GM21786 (cell line): ENCODE results near the gene DTX3.
"Not testable (repeated sequence)": the region's sequence is repeated elsewhere in the genome, so short reads cannot be mapped to it uniquely, and the experiment has no call there.

ENCODE experiments used
- ATAC-seq: cut with Tn5 transposase; IDR thresholded peaks from one replicate; pipeline ENCODE4 v1.9.1; 2021; ENCODE audit not compliant: unreplicated experiment

Gene DTX3

GRCh38 chr12:57606821-57607220 lies 2.2 kb downstream of the DTX3 start:
- no peak for ATAC-seq

- no peak for ATAC-seq
These were observed 3.5 kb downstream of the DTX3 start for GRCh38 chr12:57607958-57608663.

GRCh38 chr12:57609101-57609780 lies 4.6 kb downstream of the DTX3 start:
- ATAC-seq: no peak

- ATAC-seq: no peak
These were observed 5.3 kb downstream of the DTX3 start for GRCh38 chr12:57609781-57610553.

- no peak for ATAC-seq
These were observed 6.0 kb downstream of the DTX3 start for GRCh38 chr12:57610554-57611107.

- peak; percentile 48 for ATAC-seq
These were observed 6.6 kb downstream of the DTX3 start, which contains the start of gene ARHGEF25 for GRCh38 chr12:57611108-57611826. ARHGEF25 (plus strand) TSS chr12:57611435; CDS start chr12:57611895, 460 bp downstream.

GRCh38 chr12:57611827-57612710 lies 7.4 kb downstream of the DTX3 start:
- no peak for ATAC-seq

- ATAC-seq: no peak
These were observed 8.2 kb downstream of the DTX3 start for GRCh38 chr12:57612711-57613426.

GRCh38 chr12:57613427-57614109 lies 8.9 kb downstream of the DTX3 start:
- ATAC-seq: no peak

- ATAC-seq: peak; percentile 46
These were observed 9.7 kb downstream of the DTX3 start for GRCh38 chr12:57614178-57614947.

GRCh38 chr12:57614948-57615500 lies 10.4 kb downstream of the DTX3 start:
- no peak for ATAC-seq

- no peak for ATAC-seq
These were observed 11.0 kb downstream of the DTX3 start for GRCh38 chr12:57615637-57616036.

GRCh38 chr12:57616383-57617101 lies 11.9 kb downstream of the DTX3 start:
- no peak for ATAC-seq

- ATAC-seq: no peak
These were observed 13.3 kb downstream of the DTX3 start for GRCh38 chr12:57617942-57618341.

GRCh38 chr12:57618431-57618830 lies 13.8 kb downstream of the DTX3 start:
- not testable (repeated sequence) for ATAC-seq

GRCh38 chr12:57618966-57619433 lies 14.4 kb downstream of the DTX3 start:
- ATAC-seq: no peak
